SU-DHL-6 (cell line): ENCODE results near the gene APOB.

Source experiments
- EZH2phosphoT487 ChIP-seq: fragments of 200-600 bp; sonication (generic), shearing (Covaris generic); conservative IDR thresholded peaks from 2 replicates; pipeline ENCODE4 v1.6.1; 2018; ENCODE audit warnings: mild to moderate bottlenecking, antibody characterized with exemption, low read length, moderate library complexity, mixed read lengths
- TF ChIP-seq, protein P1 (sequence below): fragments of 200-600 bp; sonication (generic); IDR thresholded peaks from one replicate; pipeline ENCODE4 v1.5.1; 2017; ENCODE audit warnings: antibody characterized with exemption, mild to moderate bottlenecking, low read length, moderate library complexity; ENCODE audit not compliant: insufficient read depth, poor library complexity, severe bottlenecking

- TF ChIP-seq EZH2phosphoT487, result no peak
- TF ChIP-seq, protein P1, sequence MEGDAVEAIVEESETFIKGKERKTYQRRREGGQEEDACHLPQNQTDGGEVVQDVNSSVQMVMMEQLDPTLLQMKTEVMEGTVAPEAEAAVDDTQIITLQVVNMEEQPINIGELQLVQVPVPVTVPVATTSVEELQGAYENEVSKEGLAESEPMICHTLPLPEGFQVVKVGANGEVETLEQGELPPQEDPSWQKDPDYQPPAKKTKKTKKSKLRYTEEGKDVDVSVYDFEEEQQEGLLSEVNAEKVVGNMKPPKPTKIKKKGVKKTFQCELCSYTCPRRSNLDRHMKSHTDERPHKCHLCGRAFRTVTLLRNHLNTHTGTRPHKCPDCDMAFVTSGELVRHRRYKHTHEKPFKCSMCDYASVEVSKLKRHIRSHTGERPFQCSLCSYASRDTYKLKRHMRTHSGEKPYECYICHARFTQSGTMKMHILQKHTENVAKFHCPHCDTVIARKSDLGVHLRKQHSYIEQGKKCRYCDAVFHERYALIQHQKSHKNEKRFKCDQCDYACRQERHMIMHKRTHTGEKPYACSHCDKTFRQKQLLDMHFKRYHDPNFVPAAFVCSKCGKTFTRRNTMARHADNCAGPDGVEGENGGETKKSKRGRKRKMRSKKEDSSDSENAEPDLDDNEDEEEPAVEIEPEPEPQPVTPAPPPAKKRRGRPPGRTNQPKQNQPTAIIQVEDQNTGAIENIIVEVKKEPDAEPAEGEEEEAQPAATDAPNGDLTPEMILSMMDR, result no peak
Observed at GRCh38 chr2:21023419-21024181, 20.3 kb downstream of the APOB start.
